C1 segment of cervical spinal cord (tissue), 14 donors: ENCODE measurements around the gene PPP1R27.

Experiments
- DNase-seq, 14 donors: peaks; one replicate each; lab custom pipeline; 2025; lab: John Stamatoyannopoulos, UW

Gene PPP1R27

GRCh38 chr17:81834831-81835267 lies at the start of gene PPP1R27:
PPP1R27 (minus strand) TSS chr17:81835050; CDS start chr17:81834953, 97 bp downstream.
- no peak for DNase-seq

DNA sequence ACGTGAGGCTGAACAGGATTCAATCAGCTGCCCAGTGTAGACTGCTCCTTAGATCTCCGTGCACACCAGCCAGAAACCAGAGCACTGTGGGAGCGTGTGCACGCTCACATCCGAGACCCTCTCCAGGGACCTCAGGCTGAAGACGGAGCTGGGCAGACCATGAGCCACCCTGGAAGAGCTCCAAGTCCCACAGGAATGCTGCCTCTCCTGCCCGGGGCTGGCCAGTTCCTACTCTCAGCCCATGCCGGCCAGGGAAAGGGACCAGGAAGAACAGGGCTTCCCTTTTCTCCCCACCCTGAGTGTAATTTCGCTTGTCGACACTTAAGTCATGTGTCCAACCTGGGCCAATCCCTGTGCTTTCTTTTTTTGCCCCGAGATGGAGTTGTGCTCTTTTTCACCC lies 49.7 kb upstream of the PPP1R27 start:
- no peak for DNase-seq

DNA sequence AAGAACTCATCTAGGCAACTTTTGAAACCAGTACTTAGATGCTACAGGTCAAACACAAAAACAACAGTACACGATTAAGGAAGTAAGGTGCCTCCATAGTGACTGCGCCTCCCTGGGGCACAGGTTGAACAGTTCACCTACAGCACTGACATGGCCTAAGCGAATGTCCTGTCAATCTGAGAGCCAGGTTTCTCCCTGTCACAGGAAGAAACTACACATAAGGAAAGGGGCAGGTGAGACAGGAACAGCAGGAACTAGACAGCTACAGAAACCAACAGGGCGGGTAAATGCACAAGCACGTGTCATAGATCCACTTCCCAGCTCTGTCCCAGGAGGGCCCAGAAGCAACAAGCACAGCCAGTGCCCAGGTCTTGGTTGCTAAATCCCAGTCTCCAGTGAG lies 44.3 kb upstream of the PPP1R27 start:
- no peak for DNase-seq

GRCh38 chr17:81878294-81878693 lies 43.4 kb upstream of the PPP1R27 start:
- DNase-seq, result no peak

GRCh38 chr17:81877569-81877968 lies 42.7 kb upstream of the PPP1R27 start:
- no peak for DNase-seq

GRCh38 chr17:81871387-81872230 lies 36.8 kb upstream of the PPP1R27 start:
- peak; percentile 34 to 95 (median 82) for DNase-seq

DNA sequence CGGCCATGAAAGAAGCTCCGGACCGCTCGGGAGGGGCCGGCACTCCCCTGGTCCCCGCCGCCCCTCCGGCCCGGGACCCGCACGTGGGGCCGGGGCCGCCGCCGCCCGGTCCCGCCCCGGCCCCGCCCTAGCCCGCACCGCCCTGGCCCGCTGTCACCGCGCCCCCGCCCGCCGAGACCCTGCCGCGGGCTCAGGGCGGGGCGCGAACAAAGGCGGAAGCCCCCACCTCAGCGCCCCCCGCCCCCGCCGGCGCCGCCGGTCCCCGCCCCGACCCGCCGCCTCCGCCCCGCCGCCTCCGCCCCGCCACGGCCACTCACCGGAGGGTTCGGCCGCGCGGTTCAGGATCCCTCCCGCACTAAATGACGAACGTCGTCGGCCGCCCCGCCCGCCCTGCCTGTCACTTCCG lies 36.1 kb upstream of the PPP1R27 start, which contains the start of gene ARHGDIA:
Gene ARHGDIA, minus strand, starts transcription at position 357 of the 406 bp plus-strand sequence. CDS start 1,407 bp downstream, outside the sequence.
- no peak for DNase-seq

DNA sequence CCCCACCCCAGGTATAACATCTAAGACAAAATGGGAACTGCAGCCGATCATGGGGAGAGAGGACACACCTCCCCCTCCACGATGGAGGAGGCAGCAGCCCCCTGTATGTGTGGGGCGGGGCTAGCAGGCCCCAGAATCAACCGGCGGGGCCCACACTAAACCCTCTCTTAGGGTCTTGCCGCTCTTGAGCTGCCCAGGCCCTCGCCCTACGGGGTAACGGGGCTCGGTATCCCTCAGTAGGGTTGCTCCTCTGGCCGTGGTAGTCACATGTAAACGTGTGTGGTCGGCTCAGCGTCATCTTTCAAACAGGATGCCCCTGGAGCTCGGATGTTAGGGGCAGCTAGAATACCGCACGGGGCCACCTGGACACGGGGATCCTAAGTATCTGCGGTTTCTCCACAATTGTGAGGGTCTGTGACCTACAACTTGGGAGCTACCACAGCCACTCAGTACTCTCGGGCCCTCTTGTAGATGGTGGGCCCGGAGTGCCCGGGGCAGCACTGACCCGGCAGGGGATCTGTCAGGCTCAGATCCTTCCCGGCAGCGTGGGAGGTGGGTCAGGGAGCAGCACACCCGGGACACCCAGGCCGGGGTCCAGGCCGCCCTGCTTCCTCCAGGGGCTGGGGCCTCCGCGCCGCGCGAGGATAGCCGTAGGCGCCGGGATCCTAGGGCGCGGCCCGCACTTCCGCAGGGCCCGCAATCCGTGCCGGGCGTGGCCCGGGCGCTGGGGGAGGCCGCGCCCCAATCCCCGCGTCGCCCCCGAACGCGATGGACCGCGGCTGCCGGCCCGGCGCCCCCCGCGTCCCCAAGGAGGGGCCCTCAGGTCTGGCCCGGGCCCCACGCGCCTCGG lies 35.5 kb upstream of the PPP1R27 start:
- peak in 3 of 14 donors; percentile 5 to 40 (median 31) for DNase-seq

- DNase-seq, result peak in 1 of 14 donors; percentile 35
Measured at GRCh38 chr17:81869221-81870130, 34.6 kb upstream of the PPP1R27 start.

- DNase-seq, result no peak
Measured at GRCh38 chr17:81868674-81869220, 33.9 kb upstream of the PPP1R27 start.

- DNase-seq, result no peak
Measured at GRCh38 chr17:81867991-81868673, 33.3 kb upstream of the PPP1R27 start.

GRCh38 chr17:81867170-81867990 lies 32.5 kb upstream of the PPP1R27 start:
- peak in 1 of 14 donors; percentile 13 for DNase-seq

DNA sequence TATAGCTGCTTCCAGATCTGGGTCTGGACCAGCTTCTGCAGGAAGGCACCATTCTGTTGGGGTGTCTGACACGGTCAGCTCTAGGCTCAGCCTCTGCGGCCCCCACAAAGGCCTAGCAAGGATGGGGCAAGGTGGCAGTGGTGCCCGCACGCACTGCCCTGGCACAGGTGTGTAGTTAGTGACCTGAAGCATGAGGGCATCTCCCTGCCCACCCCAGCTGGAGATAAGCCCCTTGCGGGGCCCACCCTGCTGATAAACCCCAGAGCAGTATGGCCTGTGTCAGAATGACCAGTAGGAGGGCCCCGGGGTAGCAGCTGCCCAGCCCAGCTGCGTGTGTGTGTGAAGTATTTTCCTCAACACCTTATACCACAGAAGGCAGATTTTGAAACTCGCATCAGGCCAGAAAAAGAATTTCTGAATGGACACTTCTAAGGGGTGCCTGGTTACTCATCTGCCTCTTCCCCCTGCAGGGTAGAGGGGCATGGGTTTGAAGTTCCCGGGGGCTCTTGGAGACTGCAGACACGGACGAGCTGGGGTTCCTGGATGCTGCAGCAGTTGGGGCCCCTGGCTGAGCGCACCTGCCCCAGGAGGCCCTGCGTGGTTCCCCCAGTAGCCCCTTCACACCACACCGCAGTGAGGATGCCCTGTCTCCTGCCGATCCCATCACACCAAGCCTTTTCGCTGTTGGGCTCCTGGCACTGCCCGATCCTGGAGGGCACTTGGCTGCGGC lies 31.8 kb upstream of the PPP1R27 start:
- no peak for DNase-seq

- DNase-seq, result no peak
Measured at GRCh38 chr17:81865733-81866439, 31.0 kb upstream of the PPP1R27 start.

- no peak for DNase-seq
Measured at GRCh38 chr17:81865358-81865732, 30.5 kb upstream of the PPP1R27 start.

GRCh38 chr17:81863833-81864768 lies 29.3 kb upstream of the PPP1R27 start:
- no peak for DNase-seq

DNA sequence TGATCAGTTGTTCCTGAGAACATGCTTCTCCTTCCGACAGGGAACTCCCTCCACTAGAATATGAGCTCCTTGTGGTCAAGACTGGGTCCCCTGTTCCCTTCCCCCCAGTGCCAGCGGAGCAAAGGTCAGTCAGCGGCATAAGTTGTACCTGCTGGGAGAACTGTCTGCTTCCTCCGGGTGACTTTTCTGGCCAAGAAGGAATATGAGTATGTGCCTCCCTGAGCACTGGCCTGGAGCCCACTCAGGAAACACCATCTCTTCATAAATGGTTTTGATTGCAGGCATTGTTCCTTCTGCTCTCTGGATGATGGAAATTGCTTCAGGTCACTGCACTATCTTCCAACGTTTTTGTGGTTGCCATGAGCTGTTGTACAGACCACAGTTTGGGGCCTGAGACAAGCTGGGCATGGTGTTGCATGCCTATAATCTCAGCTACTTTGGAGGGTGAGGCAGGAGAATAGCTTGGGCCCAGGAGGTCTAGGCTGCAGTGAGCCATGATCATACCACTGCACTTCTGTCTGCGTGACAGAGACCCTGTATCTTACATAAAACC lies 28.3 kb upstream of the PPP1R27 start:
- no peak for DNase-seq
